Ovary (tissue), 9 donors: ENCODE data around the gene CLTC. TPM values are rescaled to one million over a fixed set of nuclear protein-coding genes. Genes with fewer than 3 reads are reported as not detected.

Source experiments
- DNase-seq, 5 donors: peaks; one replicate each; pipeline ENCODE4 v3.0.0-alpha.2; 2019 to 2020
- H3K27ac ChIP-seq, 2 donors: fragments of 200-600 bp; one replicate each; pipeline versions ENCODE4 v1.5.1 to v1.8.0; 2019 to 2022
- H3K27me3 ChIP-seq: fragments of 200-600 bp; one replicate; pipeline ENCODE4 v1.8.0; 2022
- H3K36me3 ChIP-seq: fragments of 200-600 bp; sonication (generic); one replicate; pipeline ENCODE4 v1.5.1; 2019
- H3K4me1 ChIP-seq: one replicate; pipeline ENCODE4 v1.8.1; 2013; ENCODE audit warnings: mild to moderate bottlenecking, moderate library complexity; ENCODE audit not compliant: insufficient read depth
- H3K4me3 ChIP-seq: fragments of 200-600 bp; sonication (generic); one replicate; pipeline ENCODE4 v1.5.1; 2017
- H3K9me3 ChIP-seq, 2 donors: fragments of 200-600 bp in 1 of 2; sonication (generic) in 1 of 2; one replicate each; pipeline versions ENCODE4 v1.5.1 to v1.8.1; 2013 to 2019; ENCODE audit warnings: mild to moderate bottlenecking in 1 of 2, moderate library complexity in 1 of 2
- CTCF ChIP-seq, 3 donors: fragments of 450-650 bp in 2 of 3; fragments of 200-600 bp in 1 of 3; IDR thresholded peaks; one replicate each; pipeline versions ENCODE4 v1.5.1 to v1.8.0; 2016 to 2022; ENCODE audit warnings: antibody characterized with exemption in 3 of 3, mild to moderate bottlenecking in 1 of 3
- EP300 ChIP-seq: sonication (generic); formaldehyde crosslinking; IDR thresholded peaks from one replicate; pipeline ENCODE4 v1.6.1; 2017; ENCODE audit warnings: antibody characterized with exemption
- POLR2A ChIP-seq: fragments of 450-650 bp; IDR thresholded peaks from one replicate; pipeline ENCODE4 v1.6.1; 2017; ENCODE audit warnings: antibody characterized with exemption, mild to moderate bottlenecking, moderate library complexity
- WGBS, 3 donors: extraction: QIAGEN DNeasy Blood & Tissue Kit in 1 of 3; methylation state at CpG; one replicate each; pipeline versions ENCODE4 v1.1.5 to v1.1.7; 2013 to 2017; 5-methylcytosine and 5-hydroxymethylcytosine counted together
- intact Hi-C, 4 donors: fragments of 100-400 bp; cut with DNase I; formaldehyde crosslinking; loops; one replicate each; pipeline versions ENCODE4 v1.11.0 to v1.15.1; 2022 to 2023
- polyA plus RNA-seq, 2 donors: library from polyadenylated mRNA; stranded (reverse); fragments of 200-250 nt in 1 of 2; fragments of 350-450 nt in 1 of 2; fragmentation: Illumina TruSeq in 1 of 2; extraction: RNeasy Lipid Tissue Mini Kit (QIAGEN cat#74804) in 1 of 2; gene quantifications; one replicate each; pipeline ENCODE4 v1.2.3, GENCODE V29; 2013 to 2014
- total RNA-seq, 7 donors: library from RNA; depleted of rRNA in 2 of 7; stranded (reverse); fragments of >200 nt in 2 of 7; fragmentation: NEBNext Ultra II Directional in 3 of 7; extraction: Animal tissue kit (Norgen Biotek cat#: 25700) in 3 of 7; gene quantifications; one replicate each; pipeline versions ENCODE4 v1.1.0 to v1.2.4, GENCODE V29; 2016 to 2023
- donor health status: DM: no; HTN: no; CAD: no; lungs with moderate emphysema.
- donor health status: DM: no; HTN: no; CAD: no.
- donor health status: Bipolar disorder and iron deficiency.
- donor health status: DM: yes; HTN: yes; CAD: no.
- donor health status: DM: no; HTN: no; CAD: no.
- donor health status: DM: yes; HTN: yes; CAD: no.

Gene CLTC
- total and polyA plus RNA-seq, 9 donors, result 71.4 to 219 (median 145) TPM

- intact Hi-C loops, result no loop called here
Measured at GRCh38 chr17:59675231-59675630, 55.5 kb downstream of the CLTC start.

GRCh38 chr17:59676716-59677115 is 57.0 kb downstream of the CLTC start:
- TF ChIP-seq POLR2A (no peak), EP300 (no peak), CTCF (IDR thresholded peaks at IDR 0.05) (no peak)
- WGBS, 3 donors, result 70 to 86% (median 77%) methylated on average over 7 of the region's 7 CpGs
- H3K27me3 ChIP-seq, result no peaks in the 10 kb centered on the region
- H3K4me1 ChIP-seq, result no peaks in the 10 kb centered on the region
- intact Hi-C loops, result no loop called here
- H3K36me3 ChIP-seq, result no peaks in the 10 kb centered on the region
- no peak overlapping the region for H3K27ac ChIP-seq
- no peaks in the 10 kb centered on the region for H3K9me3 ChIP-seq
- DNase-seq, result no peak
- H3K4me3 ChIP-seq, result no peak overlapping the region

More at GRCh38 chr17:59675231-59675630, 55.5 kb downstream of the CLTC start:
- no peaks in the 10 kb centered on the region for H3K36me3 ChIP-seq
- H3K27ac ChIP-seq, result no peak overlapping the region
- H3K27me3 ChIP-seq, result no peaks in the 10 kb centered on the region
- DNase-seq, result no peak
- H3K9me3 ChIP-seq, result no peaks in the 10 kb centered on the region
- no peaks in the 10 kb centered on the region for H3K4me1 ChIP-seq
- no peak overlapping the region for H3K4me3 ChIP-seq
- TF ChIP-seq POLR2A (no peak), EP300 (no peak), CTCF (IDR thresholded peaks at IDR 0.05) (no peak)
- 67 to 75% (median 72%) methylated on average over 1 of the region's 1 CpG for WGBS, 3 donors

- no peak for TF ChIP-seq POLR2A
- TF ChIP-seq CTCF (IDR thresholded peaks at IDR 0.05), result no peak
- no peak for TF ChIP-seq EP300
- H3K27ac ChIP-seq, result no peak overlapping the region
- H3K9me3 ChIP-seq, result no peaks in the 10 kb centered on the region
- no peak for DNase-seq
- no peaks in the 10 kb centered on the region for H3K36me3 ChIP-seq
- 48 to 98% (median 48%) methylated on average over 2 of the region's 2 CpGs for WGBS, 3 donors
- H3K27me3 ChIP-seq, result no peaks in the 10 kb centered on the region
- intact Hi-C loops, result no loop called here
- no peak overlapping the region for H3K4me3 ChIP-seq
- no peaks in the 10 kb centered on the region for H3K4me1 ChIP-seq
Measured at GRCh38 chr17:59678918-59679317, 59.2 kb downstream of the CLTC start.

GRCh38 chr17:59680314-59680713 is 60.6 kb downstream of the CLTC start:
- intact Hi-C loops, result no loop called here
- H3K4me1 ChIP-seq, result no peaks in the 10 kb centered on the region
- 25 to 49% (median 31%) methylated on average over 4 of the region's 4 CpGs for WGBS, 3 donors
- H3K4me3 ChIP-seq, result no peak overlapping the region
- no peaks in the 10 kb centered on the region for H3K27me3 ChIP-seq
- H3K27ac ChIP-seq, result no peak overlapping the region
- no peaks in the 10 kb centered on the region for H3K9me3 ChIP-seq
- TF ChIP-seq CTCF (IDR thresholded peaks at IDR 0.05) (no peak), EP300 (no peak), POLR2A (no peak)
- no peaks in the 10 kb centered on the region for H3K36me3 ChIP-seq
- DNase-seq, result no peak

- intact Hi-C loops, result no loop called here
- no peak overlapping the region for H3K4me3 ChIP-seq
- H3K27me3 ChIP-seq, result no peaks in the 10 kb centered on the region
- no peaks in the 10 kb centered on the region for H3K4me1 ChIP-seq
- H3K36me3 ChIP-seq, result no peaks in the 10 kb centered on the region
- H3K9me3 ChIP-seq, result no peaks in the 10 kb centered on the region
- TF ChIP-seq POLR2A (no peak), CTCF (IDR thresholded peaks at IDR 0.05) (no peak), EP300 (no peak)
- no peak for DNase-seq
- no peak overlapping the region for H3K27ac ChIP-seq
Measured at GRCh38 chr17:59683283-59683682, 63.6 kb downstream of the CLTC start.
